Trophoblast cell (in vitro differentiated cells and primary cell): ENCODE results near the gene SIMC1.
"Not testable (repeated sequence)": the region's sequence is repeated elsewhere in the genome, so short reads cannot be mapped to it uniquely, and the experiment has no call there.

Experiments used
- DNase-seq, 2 donors: peaks; one replicate each; pipeline ENCODE4 v3.0.0-alpha.2; 2016
- H2AFZ ChIP-seq: 2 replicates; pipeline ENCODE4 v1.6.1; 2013; ENCODE audit warnings: low read length, moderate library complexity, mild to moderate bottlenecking; ENCODE audit not compliant: insufficient read depth, poor library complexity
- H2AK5ac ChIP-seq: 2 replicates; pipeline ENCODE4 v1.6.1; 2013; ENCODE audit warnings: mild to moderate bottlenecking, low read length
- H2BK120ac ChIP-seq: 2 replicates; pipeline ENCODE4 v1.6.1; 2013; ENCODE audit warnings: low read length, mild to moderate bottlenecking, moderate library complexity; ENCODE audit not compliant: insufficient read depth, poor library complexity
- H2BK12ac ChIP-seq: 2 replicates; pipeline ENCODE4 v1.6.1; 2013; ENCODE audit warnings: mild to moderate bottlenecking, low read length, moderate library complexity
- H2BK5ac ChIP-seq: 2 replicates; pipeline ENCODE4 v1.6.1; 2013; ENCODE audit warnings: low read length, low read depth, moderate library complexity, mild to moderate bottlenecking; ENCODE audit not compliant: poor library complexity
- H3K14ac ChIP-seq: 2 replicates; pipeline ENCODE4 v1.6.1; 2013; ENCODE audit warnings: mild to moderate bottlenecking, low read length
- H3K18ac ChIP-seq: 2 replicates; pipeline ENCODE4 v1.6.1; 2013; ENCODE audit warnings: mild to moderate bottlenecking, low read length
- H3K23ac ChIP-seq: 2 replicates; pipeline ENCODE4 v1.6.1; 2013; ENCODE audit warnings: low read length
- H3K27ac ChIP-seq: 2 replicates; pipeline ENCODE4 v1.5.1; 2013; ENCODE audit warnings: low read depth, mild to moderate bottlenecking, inconsistent platforms, low read length, moderate library complexity
- H3K27me3 ChIP-seq: 2 replicates; pipeline ENCODE4 v1.6.1; 2013; ENCODE audit warnings: inconsistent platforms, mild to moderate bottlenecking, low read length, moderate library complexity; ENCODE audit not compliant: insufficient read depth
- H3K36me3 ChIP-seq, 2 experiments: 1 replicate in 1 of 2; 2 replicates in 1 of 2; pipeline ENCODE4 v1.6.1; 2013; ENCODE audit warnings: low read length in 2 of 2, mild to moderate bottlenecking in 2 of 2, moderate library complexity in 1 of 2; ENCODE audit not compliant: insufficient read depth in 2 of 2, control insufficient read depth in 1 of 2
- H3K4ac ChIP-seq: 2 replicates; pipeline ENCODE4 v1.6.1; 2013; ENCODE audit warnings: low read depth, mild to moderate bottlenecking, low read length, moderate library complexity
- H3K4me1 ChIP-seq, 2 experiments: 1 replicate in 1 of 2; 2 replicates in 1 of 2; pipeline ENCODE4 v1.6.1; 2013; ENCODE audit warnings: low read length in 2 of 2, mild to moderate bottlenecking in 2 of 2, moderate library complexity in 1 of 2; ENCODE audit not compliant: insufficient read depth in 2 of 2, control insufficient read depth in 1 of 2
- H3K4me2 ChIP-seq: 2 replicates; pipeline ENCODE4 v1.6.1; 2013; ENCODE audit warnings: inconsistent platforms, mild to moderate bottlenecking, low read length, moderate library complexity
- H3K4me3 ChIP-seq: 2 replicates; pipeline ENCODE4 v1.5.1; 2013; ENCODE audit warnings: mild to moderate bottlenecking, low read depth, low read length, inconsistent platforms
- H3K79me1 ChIP-seq: one replicate; pipeline ENCODE4 v1.6.1; 2013; ENCODE audit warnings: low read length
- H3K79me2 ChIP-seq: 2 replicates; pipeline ENCODE4 v1.6.1; 2013; ENCODE audit warnings: low read length, mild to moderate bottlenecking; ENCODE audit not compliant: control insufficient read depth, insufficient read depth, poor library complexity
- H3K9ac ChIP-seq: 2 replicates; pipeline ENCODE4 v1.6.1; 2013; ENCODE audit warnings: mild to moderate bottlenecking, low read length
- H3K9me3 ChIP-seq: 2 replicates; pipeline ENCODE4 v1.6.1; 2013; ENCODE audit warnings: low read depth, mild to moderate bottlenecking, control low read depth, inconsistent platforms, low read length; ENCODE audit not compliant: insufficient read depth
- H4K12ac ChIP-seq: 2 replicates; pipeline ENCODE4 v1.6.1; 2013; ENCODE audit warnings: low read depth, mild to moderate bottlenecking, low read length, moderate library complexity
- H4K8ac ChIP-seq: 2 replicates; pipeline ENCODE4 v1.6.1; 2013; ENCODE audit warnings: low read depth, mild to moderate bottlenecking, low read length, moderate library complexity
- H4K91ac ChIP-seq: one replicate; pipeline ENCODE4 v1.6.1; 2013; ENCODE audit warnings: low read depth, mild to moderate bottlenecking, low read length, moderate library complexity
- WGBS: extraction: QIAGEN DNeasy Blood & Tissue Kit; methylation state at CpG from one replicate; pipeline ENCODE4 v1.1.7; 2013; ENCODE audit warnings: missing lambda C conversion rate; ENCODE audit not compliant: insufficient read length, insufficient coverage; ENCODE audit errors: extremely low coverage; 5-methylcytosine and 5-hydroxymethylcytosine counted together

Gene SIMC1

DNA sequence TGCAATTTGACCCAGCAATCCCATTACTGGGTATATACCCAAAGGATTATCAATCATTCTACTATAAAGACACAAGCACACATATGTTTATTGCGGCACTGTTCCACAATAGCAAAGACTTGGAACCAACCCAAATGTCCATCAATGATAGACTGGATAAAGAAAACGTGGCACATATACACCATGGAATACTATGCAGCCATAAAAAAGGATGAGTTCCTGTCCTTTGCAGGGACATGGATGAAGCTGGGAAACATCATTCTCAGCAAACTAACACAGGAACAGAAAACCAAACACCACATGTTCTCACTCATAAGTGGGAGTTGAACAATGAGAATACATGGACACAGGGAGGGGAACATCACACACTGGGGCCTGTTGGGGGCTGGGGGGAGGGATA, 39.9 kb upstream of the SIMC1 start:
- H3K4me2 ChIP-seq, DNase-seq, H2BK12ac ChIP-seq, H3K9me3 ChIP-seq, H3K79me1 ChIP-seq, H2AK5ac ChIP-seq, H4K8ac ChIP-seq, H3K36me3 ChIP-seq, H3K23ac ChIP-seq, H2BK120ac ChIP-seq, H3K4ac ChIP-seq, H2BK5ac ChIP-seq, H3K4me1 ChIP-seq, H3K27ac ChIP-seq, H3K9ac ChIP-seq, H3K4me3 ChIP-seq, H4K12ac ChIP-seq, H3K14ac ChIP-seq, H3K18ac ChIP-seq, H4K91ac ChIP-seq, H2AFZ ChIP-seq, H3K79me2 ChIP-seq: not testable (repeated sequence)
- no CpG with 5 or more reads among the region's 2 CpGs for WGBS
- peaks cover 13% of the 10 kb centered on the region for H3K27me3 ChIP-seq

DNA sequence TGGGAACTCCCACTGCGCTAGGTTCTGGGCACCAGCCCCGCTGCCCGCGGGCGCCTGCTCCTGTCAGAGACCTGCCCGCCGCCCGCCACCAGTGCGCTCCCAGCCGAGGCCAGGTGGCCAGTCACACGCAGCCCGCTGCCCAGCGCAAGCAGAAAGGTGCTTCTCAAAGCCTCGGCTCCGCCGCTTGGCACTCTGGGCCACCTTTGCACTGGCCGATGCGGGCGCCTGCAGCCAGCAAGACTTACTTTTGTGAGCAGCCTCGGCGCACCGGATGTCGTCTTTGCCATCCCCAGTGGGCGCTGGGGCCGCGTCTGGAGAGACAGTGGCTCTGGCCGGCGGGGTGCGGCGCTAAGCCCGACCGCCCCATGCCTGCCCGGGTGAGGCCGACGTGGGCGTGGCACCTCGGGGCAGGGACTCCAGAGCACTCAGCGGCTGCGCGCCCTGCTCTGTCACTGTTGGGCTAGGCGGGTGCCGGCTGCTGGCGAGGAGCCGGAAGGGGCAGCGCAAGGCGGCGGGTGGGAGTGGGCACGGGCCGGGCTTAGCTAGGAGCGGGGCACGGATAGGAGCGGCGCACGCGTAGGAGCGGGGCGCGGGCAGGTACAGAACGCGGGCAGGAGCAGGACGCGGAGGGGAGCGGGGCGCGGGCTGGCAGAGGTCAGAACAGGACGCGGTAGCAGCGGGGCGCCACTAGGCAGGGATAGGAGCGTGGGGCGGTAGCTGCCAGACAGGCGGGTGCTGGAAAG, 39.1 kb upstream of the SIMC1 start:
- DNase-seq, result peak in 1 of 2 donors; percentile 3
- not testable (repeated sequence) for H3K4me3 ChIP-seq, H3K79me2 ChIP-seq, H4K12ac ChIP-seq, H3K9me3 ChIP-seq, H3K4me1 ChIP-seq, H2BK12ac ChIP-seq, H3K18ac ChIP-seq, H3K4ac ChIP-seq, H3K79me1 ChIP-seq, H3K9ac ChIP-seq, H2BK120ac ChIP-seq, H3K36me3 ChIP-seq, H4K8ac ChIP-seq, H2AK5ac ChIP-seq, H3K14ac ChIP-seq, H4K91ac ChIP-seq, H2BK5ac ChIP-seq, H3K27ac ChIP-seq, H3K23ac ChIP-seq
- peak overlapping the region; percentile 63 for H2AFZ ChIP-seq
- WGBS, result no CpG with 5 or more reads among the region's 72 CpGs
- H3K4me2 ChIP-seq, result peak overlapping the region; percentile 42
- H3K27me3 ChIP-seq, result peaks cover 12% of the 10 kb centered on the region

DNA sequence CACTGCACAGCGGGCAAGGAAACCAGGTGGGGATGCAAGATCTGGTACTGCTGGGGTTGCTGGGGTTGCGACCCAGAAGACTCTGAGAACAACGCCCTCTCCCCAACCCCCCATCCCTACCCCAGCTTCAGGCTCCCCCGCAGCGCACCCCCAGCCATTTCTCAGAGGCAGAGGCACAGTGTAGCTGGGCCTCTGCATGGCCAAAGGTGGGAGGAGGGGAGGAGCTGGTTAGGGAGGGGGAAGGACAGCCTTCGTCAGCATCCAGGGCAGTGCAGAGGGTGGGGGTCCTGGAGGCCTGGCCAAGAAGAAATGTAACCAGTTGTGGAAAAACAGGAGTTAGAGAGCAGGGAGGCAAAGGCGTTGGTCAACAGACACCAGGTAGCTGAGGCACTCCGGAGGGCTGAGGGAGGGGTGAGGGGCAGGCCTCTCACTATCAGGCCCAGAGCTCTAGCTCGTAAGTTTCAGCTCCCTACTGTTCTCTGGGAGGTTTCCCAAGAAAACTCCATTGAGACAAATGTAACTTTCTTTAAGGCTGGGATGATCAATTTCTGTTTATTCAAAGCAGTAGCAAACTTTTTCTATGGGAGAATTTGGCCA, 38.3 kb upstream of the SIMC1 start:
- not testable (repeated sequence) for H3K14ac ChIP-seq, H3K36me3 ChIP-seq, H3K4me3 ChIP-seq, H3K9ac ChIP-seq, H3K18ac ChIP-seq, H2BK120ac ChIP-seq, H4K91ac ChIP-seq, DNase-seq, H2BK5ac ChIP-seq, H3K9me3 ChIP-seq, H4K8ac ChIP-seq, H3K27ac ChIP-seq, H3K4me1 ChIP-seq, H2AK5ac ChIP-seq, H3K27me3 ChIP-seq, H3K4me2 ChIP-seq, H2AFZ ChIP-seq, H3K4ac ChIP-seq, H2BK12ac ChIP-seq, H3K23ac ChIP-seq, H3K79me2 ChIP-seq, H4K12ac ChIP-seq, H3K79me1 ChIP-seq
- no CpG with 5 or more reads among the region's 9 CpGs for WGBS

DNA sequence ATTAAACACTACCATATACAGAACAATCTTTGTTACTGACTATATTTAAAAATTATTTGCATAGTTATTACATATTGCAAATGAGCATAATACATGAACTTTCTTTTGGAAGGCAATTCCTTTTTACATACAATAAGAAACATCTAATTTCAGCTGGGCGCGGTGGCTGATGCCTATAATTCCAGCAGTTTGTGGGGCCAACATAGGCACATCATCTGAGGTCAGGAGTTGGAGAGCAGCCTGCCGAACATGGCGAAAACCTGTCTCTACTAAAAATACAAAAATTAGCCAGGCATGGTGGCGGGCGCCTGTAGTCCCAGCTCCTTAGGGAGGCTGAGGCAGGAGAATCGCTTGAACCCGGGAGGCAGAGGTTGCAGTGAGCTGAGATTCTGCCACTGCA, 36.4 kb upstream of the SIMC1 start:
- no CpG with 5 or more reads among the region's 8 CpGs for WGBS
- DNase-seq, result no peak

More for the DNA sequence above, 36.4 kb upstream of the SIMC1 start:
- no peaks in the 10 kb centered on the region for H3K36me3 ChIP-seq
- H3K4me1 ChIP-seq, result peaks cover 0 to 7% of the 10 kb centered on the region in 2 experiments
- no peak overlapping the region for H4K8ac ChIP-seq
- H3K79me2 ChIP-seq, result no peaks in the 10 kb centered on the region
- H2BK12ac ChIP-seq, result no peak overlapping the region
- H3K79me1 ChIP-seq, result no peaks in the 10 kb centered on the region
- H2AK5ac ChIP-seq, result no peak overlapping the region
- no peak overlapping the region for H3K4ac ChIP-seq
- H3K4me3 ChIP-seq, result no peak overlapping the region
- no peak overlapping the region for H3K9ac ChIP-seq
- H4K12ac ChIP-seq, result no peak overlapping the region
- no peak overlapping the region for H2BK120ac ChIP-seq
- H4K91ac ChIP-seq, result no peak overlapping the region
- no peaks in the 10 kb centered on the region for H3K9me3 ChIP-seq
- no peak overlapping the region for H3K23ac ChIP-seq
- H3K18ac ChIP-seq, result no peak overlapping the region
- no peak overlapping the region for H3K27ac ChIP-seq
- no peak overlapping the region for H3K4me2 ChIP-seq
- no peak overlapping the region for H2BK5ac ChIP-seq
- no peak overlapping the region for H2AFZ ChIP-seq
- peaks cover 10% of the 10 kb centered on the region for H3K27me3 ChIP-seq
- H3K14ac ChIP-seq, result no peak overlapping the region
